ENCODE results near the gene ACAP3. TPM values are rescaled to one million over a fixed set of nuclear protein-coding genes. Genes with fewer than 3 reads are reported as not detected.

The ACAP3 gene
- total and polyA plus RNA-seq, 10 of the 15 experiments (the other 5 are each of a cell fraction or from before 2014, with no cell fraction given) = 0.05 to 34.2 (median 7.1) TPM

- DNase-seq (ENCODE audit: low read depth, low spot score) (no peak), ATAC-seq (no peak), FAIRE-seq (no peak)
- WGBS (ENCODE audit: insufficient coverage, insufficient replicate concordance, low lambda C conversion rate, missing lambda C conversion rate) = 92% methylated on average over 23 of the region's 23 CpGs
- Histone ChIP-seq H3K79me2 (ENCODE audit: control insufficient read depth, insufficient read depth, low read length) (peaks cover 2% of the 10 kb centered on the region; the same call in 1 of the 2 replicates), H2AFZ (ENCODE audit: control insufficient read depth, low read depth, low read length) (no peak overlapping the region), H3K4me2 (ENCODE audit: control insufficient read depth, insufficient read depth) (no peak overlapping the region), H3K9ac (ENCODE audit: control insufficient read depth, insufficient read depth, low read length) (no peak overlapping the region), H3K27ac (ENCODE audit: control insufficient read depth, insufficient read depth) (no peak overlapping the region), H3K4me3 (no peak overlapping the region), H4K20me1 (ENCODE audit: control insufficient read depth, insufficient read depth) (no peaks in the 10 kb centered on the region; the same call in 1 of the 2 replicates), H3K9me3 (replicated peaks; ENCODE audit: control insufficient read depth, insufficient read depth, low read length) (no peaks in the 10 kb centered on the region), H3K36me3 (ENCODE audit: control insufficient read depth in 2 of 2, insufficient read depth in 2 of 2, low read length in 1 of 2) (peaks cover 3 to 40% of the 10 kb centered on the region in 2 experiments; a peak in 3 of 4 replicates), H3K4me1 (ENCODE audit: control insufficient read depth, insufficient read depth, low read length) (no peaks in the 10 kb centered on the region), H3K27me3 (replicated peaks in 1 of 2; ENCODE audit: control insufficient read depth in 2 of 2, insufficient read depth in 2 of 2, low read length in 1 of 2) (no peaks in the 10 kb centered on the region)
- intact Hi-C loops (cut with micrococcal nuclease; ENCODE audit: unreplicated experiment) = no loop called here
- BruUV-seq (replicated peaks) = no TSS peak
- ChIA-PET SMC1A (ENCODE audit: uncharacterized antibody, unreplicated experiment) (no interaction called here), CTCF (no interaction called here), RAD21 (ENCODE audit: unreplicated experiment) (no interaction called here), POLR2A (no interaction called here)
- TF ChIP-seq JUND (IDR thresholded peaks at IDR 0.05; ENCODE audit: low read depth, low read length) (no peak), POLR2A (IDR thresholded peaks at IDR 0.05; ENCODE audit: low read depth, low read length) (peak; percentile 47)
- in situ Hi-C loops (cut with MboI) = no loop called here
Observed at GRCh38 chr1:1314678-1315335, 7.1 kb upstream of the ACAP3 start.

- no peaks in the 10 kb centered on the region for H3K27me3 ChIP-seq (replicated peaks in 1 of 2; ENCODE audit: control insufficient read depth in 2 of 2, insufficient read depth in 2 of 2, low read length in 1 of 2)
- H4K20me1 ChIP-seq (ENCODE audit: control insufficient read depth, insufficient read depth) = no peaks in the 10 kb centered on the region; the same call in 1 of the 2 replicates
- no peaks in the 10 kb centered on the region for H3K9me3 ChIP-seq (replicated peaks; ENCODE audit: control insufficient read depth, insufficient read depth, low read length)
- H3K4me3 ChIP-seq = no peak overlapping the region
- no peak for ATAC-seq
- intact Hi-C loops (cut with micrococcal nuclease; ENCODE audit: unreplicated experiment) (no loop called here), in situ Hi-C loops (cut with MboI) (no loop called here)
- CTCF ChIA-PET = no interaction called here
- no TSS peak for BruUV-seq (replicated peaks)
- SMC1A ChIA-PET (ENCODE audit: uncharacterized antibody, unreplicated experiment) = no interaction called here
- POLR2A ChIA-PET = no interaction called here
- H3K9ac ChIP-seq (ENCODE audit: control insufficient read depth, insufficient read depth, low read length) = no peak overlapping the region
- no peak overlapping the region for H3K4me2 ChIP-seq (ENCODE audit: control insufficient read depth, insufficient read depth)
- H3K27ac ChIP-seq (ENCODE audit: control insufficient read depth, insufficient read depth) = no peak overlapping the region
- 92% methylated on average over 15 of the region's 15 CpGs for WGBS (ENCODE audit: insufficient coverage, insufficient replicate concordance, low lambda C conversion rate, missing lambda C conversion rate)
- H2AFZ ChIP-seq (ENCODE audit: control insufficient read depth, low read depth, low read length) = no peak overlapping the region
- RAD21 ChIA-PET (ENCODE audit: unreplicated experiment) = no interaction called here
- TF ChIP-seq CTCF (IDR thresholded peaks at IDR 0.05 in 2 of 3, conservative IDR thresholded peaks at IDR 0.05 in 1 of 3; ENCODE audit: control insufficient read depth in 2 of 3, extremely low read depth in 1 of 3, insufficient read depth in 1 of 3, low read depth in 3 of 3, low read length in 3 of 3) = no peak
- TF ChIP-seq, protein P1, sequence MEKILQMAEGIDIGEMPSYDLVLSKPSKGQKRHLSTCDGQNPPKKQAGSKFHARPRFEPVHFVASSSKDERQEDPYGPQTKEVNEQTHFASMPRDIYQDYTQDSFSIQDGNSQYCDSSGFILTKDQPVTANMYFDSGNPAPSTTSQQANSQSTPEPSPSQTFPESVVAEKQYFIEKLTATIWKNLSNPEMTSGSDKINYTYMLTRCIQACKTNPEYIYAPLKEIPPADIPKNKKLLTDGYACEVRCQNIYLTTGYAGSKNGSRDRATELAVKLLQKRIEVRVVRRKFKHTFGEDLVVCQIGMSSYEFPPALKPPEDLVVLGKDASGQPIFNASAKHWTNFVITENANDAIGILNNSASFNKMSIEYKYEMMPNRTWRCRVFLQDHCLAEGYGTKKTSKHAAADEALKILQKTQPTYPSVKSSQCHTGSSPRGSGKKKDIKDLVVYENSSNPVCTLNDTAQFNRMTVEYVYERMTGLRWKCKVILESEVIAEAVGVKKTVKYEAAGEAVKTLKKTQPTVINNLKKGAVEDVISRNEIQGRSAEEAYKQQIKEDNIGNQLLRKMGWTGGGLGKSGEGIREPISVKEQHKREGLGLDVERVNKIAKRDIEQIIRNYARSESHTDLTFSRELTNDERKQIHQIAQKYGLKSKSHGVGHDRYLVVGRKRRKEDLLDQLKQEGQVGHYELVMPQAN (conservative IDR thresholded peaks at IDR 0.05) = no peak
- TF ChIP-seq ZBED1 (IDR thresholded peaks at IDR 0.05; ENCODE audit: borderline replicate concordance) = no peak
- TF ChIP-seq IRF4 (IDR thresholded peaks at IDR 0.05; ENCODE audit: low read depth, low read length) = no peak
- no peak for TF ChIP-seq ZNF384 (IDR thresholded peaks at IDR 0.05; ENCODE audit: borderline replicate concordance, low read depth, low read length)
- no peak for TF ChIP-seq MXI1 (IDR thresholded peaks at IDR 0.05; ENCODE audit: low read depth, low read length)
- no peak for TF ChIP-seq MYB (IDR thresholded peaks at IDR 0.05; ENCODE audit: borderline replicate concordance, low read depth, low read length)
- no peak for TF ChIP-seq NFYA (IDR thresholded peaks at IDR 0.05; ENCODE audit: borderline replicate concordance, low read depth, low read length)
- TF ChIP-seq, protein P2, sequence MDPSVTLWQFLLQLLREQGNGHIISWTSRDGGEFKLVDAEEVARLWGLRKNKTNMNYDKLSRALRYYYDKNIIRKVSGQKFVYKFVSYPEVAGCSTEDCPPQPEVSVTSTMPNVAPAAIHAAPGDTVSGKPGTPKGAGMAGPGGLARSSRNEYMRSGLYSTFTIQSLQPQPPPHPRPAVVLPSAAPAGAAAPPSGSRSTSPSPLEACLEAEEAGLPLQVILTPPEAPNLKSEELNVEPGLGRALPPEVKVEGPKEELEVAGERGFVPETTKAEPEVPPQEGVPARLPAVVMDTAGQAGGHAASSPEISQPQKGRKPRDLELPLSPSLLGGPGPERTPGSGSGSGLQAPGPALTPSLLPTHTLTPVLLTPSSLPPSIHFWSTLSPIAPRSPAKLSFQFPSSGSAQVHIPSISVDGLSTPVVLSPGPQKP (IDR thresholded peaks at IDR 0.05; ENCODE audit: low read depth, low read length) = no peak
- peaks cover 3 to 39% of the 10 kb centered on the region in 2 experiments; a peak in 3 of 4 replicates for H3K36me3 ChIP-seq (ENCODE audit: control insufficient read depth in 2 of 2, insufficient read depth in 2 of 2, low read length in 1 of 2)
- no peak for FAIRE-seq
- H3K4me1 ChIP-seq (ENCODE audit: control insufficient read depth, insufficient read depth, low read length) = no peaks in the 10 kb centered on the region
- peaks cover 4% of the 10 kb centered on the region for H3K79me2 ChIP-seq (ENCODE audit: control insufficient read depth, insufficient read depth, low read length)
- no peak for DNase-seq (ENCODE audit: low read depth, low spot score)
Observed at GRCh38 chr1:1314237-1314586, 6.5 kb upstream of the ACAP3 start.
